NCI-H748 treated with DMSO at 0.1 percent for 48 hours (cell line): Measurements from ENCODE around the gene CAMSAP1.
"Not testable (repeated sequence)": the region's sequence is repeated elsewhere in the genome, so short reads cannot be mapped to it uniquely, and the experiment has no call there.

Experiments
- DNase-seq: peaks from one replicate; lab custom pipeline; 2025; lab: John Stamatoyannopoulos, UW

The CAMSAP1 gene

GRCh38 chr9:135921749-135922310 is 14.5 kb upstream of the CAMSAP1 start:
- no peak for DNase-seq

- DNase-seq: no peak
Measured at GRCh38 chr9:135920973-135921585, 13.7 kb upstream of the CAMSAP1 start.

- no peak for DNase-seq
Measured at GRCh38 chr9:135920256-135920930, 13.0 kb upstream of the CAMSAP1 start.

- DNase-seq: no peak
Measured at GRCh38 chr9:135919318-135919890, 12.1 kb upstream of the CAMSAP1 start.

DNA sequence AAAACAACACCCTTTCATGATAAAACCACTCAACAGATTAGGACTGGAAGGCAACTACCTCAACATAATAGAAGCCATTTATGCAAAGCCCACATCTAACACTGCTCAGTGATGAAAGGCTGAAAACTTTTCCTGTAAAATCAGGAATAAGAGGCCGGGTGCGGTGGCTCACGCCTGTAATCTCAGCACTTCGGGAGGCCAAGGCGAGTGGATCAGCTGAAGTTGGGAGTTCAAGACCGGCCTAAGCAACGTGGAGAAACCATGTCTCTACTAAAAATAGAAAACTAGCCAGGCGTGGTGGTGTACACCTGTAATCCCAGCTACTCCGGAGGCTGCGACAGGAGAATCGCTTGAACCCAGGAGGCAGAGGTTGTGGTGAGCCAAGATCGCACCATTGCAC is 8.9 kb upstream of the CAMSAP1 start:
- DNase-seq: not testable (repeated sequence)

DNA sequence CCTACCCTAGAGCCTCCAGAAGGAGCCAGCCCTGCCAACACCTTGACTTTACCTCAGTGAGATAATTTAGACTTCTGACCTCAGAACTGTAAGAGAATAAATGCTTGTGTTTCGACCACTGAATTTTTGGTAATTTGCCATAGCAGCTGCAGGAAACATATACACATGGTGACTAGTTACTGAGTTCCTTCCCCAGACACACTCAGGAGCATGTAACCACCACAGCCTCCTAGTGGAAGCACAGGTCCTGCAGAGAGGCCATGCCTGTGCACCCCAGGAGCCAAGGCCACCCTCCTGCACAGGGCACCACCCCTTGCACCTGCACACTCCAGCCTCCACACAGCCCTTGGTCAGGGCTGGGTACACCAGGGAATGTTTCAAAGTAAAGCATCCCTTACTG is 7.6 kb upstream of the CAMSAP1 start:
- DNase-seq: no peak

- DNase-seq: not testable (repeated sequence)
Measured at GRCh38 chr9:135911233-135911632, 3.9 kb upstream of the CAMSAP1 start.

DNA sequence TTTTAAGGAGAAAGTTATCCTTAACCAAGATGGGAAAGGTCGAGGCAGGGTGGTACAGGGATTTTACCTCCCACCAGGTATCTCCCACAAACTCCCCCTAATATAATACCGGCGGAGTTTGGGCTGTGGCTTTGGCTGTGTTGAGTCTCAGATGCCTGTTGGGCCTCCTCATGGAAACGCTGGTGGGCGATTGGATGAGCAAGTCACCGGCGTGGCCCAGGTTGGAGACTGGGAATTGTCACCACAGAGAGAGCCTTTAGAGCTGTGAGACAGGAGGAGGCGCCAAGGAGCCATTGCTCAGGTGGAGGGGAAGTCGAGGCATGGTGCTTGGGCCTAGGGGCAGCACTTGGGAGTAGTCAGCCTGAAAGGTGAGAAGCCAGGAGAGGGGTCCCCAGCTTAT is 3.4 kb upstream of the CAMSAP1 start:
- DNase-seq: no peak

DNA sequence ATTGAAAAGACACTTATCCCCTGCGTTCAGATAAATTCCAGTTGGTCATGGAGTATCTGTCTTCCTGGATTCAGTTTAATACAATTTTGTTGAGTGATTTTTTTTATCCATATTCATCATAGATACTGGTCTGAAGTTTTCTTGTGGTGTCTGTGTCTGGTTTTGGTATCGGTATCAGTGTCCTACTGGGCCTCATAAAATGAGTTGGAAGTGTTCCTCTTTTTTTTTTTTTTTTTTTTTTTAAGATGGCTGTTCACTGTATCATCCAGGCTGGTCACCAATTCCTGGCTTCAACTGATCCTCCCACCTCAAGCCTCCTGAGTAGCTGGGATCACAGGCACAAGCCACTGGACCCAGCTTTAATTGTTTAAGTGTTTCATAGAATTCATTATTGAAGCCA is 2.9 kb upstream of the CAMSAP1 start:
- no peak for DNase-seq

DNA sequence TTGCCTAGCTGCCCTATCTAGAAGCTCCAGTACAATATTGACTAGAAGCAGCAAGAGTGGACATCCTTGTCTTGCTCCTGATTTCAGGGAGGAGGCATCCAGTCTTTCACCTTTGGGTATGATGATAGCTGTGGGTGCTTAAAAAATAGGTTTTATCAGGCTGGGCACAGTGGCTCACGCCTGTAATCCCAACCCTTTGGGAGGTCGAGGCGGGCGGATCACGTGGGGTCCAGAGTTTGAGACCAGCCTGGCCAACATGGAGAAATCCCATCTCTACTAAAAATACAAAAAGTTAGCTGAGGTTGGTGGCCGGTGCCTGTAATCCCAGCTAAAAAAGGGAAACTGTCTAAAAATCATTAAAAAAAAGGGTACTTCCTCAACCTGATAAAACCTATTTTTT is 2.0 kb upstream of the CAMSAP1 start:
- DNase-seq: no peak

- DNase-seq: no peak
Measured at GRCh38 chr9:135908754-135909204, 1.4 kb upstream of the CAMSAP1 start.

GRCh38 chr9:135908093-135908753 is 877 bp upstream of the CAMSAP1 start:
- DNase-seq: no peak

DNA sequence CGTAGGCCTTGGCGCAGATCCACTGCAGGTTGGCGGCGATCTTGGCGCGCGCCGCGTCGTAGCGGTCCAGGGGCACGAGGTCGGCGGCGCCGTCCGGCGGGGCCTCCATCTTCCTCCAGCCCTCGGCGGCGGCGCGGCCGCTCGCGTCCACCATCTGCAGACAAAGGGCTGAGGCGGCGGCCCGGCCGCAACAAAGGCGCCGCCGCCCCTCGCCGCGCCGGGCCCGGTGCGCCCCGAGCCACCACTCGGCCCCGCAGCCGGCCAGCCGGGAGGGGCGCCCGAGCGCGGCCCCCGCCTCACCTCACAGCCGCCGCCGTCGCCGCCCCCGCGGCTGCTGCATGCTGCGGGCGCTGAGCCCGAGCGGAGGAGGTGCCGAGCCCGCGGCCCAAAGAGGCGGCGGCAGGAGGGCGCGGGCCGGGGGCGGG is 328 bp downstream of the CAMSAP1 start:
- DNase-seq: no peak

DNA sequence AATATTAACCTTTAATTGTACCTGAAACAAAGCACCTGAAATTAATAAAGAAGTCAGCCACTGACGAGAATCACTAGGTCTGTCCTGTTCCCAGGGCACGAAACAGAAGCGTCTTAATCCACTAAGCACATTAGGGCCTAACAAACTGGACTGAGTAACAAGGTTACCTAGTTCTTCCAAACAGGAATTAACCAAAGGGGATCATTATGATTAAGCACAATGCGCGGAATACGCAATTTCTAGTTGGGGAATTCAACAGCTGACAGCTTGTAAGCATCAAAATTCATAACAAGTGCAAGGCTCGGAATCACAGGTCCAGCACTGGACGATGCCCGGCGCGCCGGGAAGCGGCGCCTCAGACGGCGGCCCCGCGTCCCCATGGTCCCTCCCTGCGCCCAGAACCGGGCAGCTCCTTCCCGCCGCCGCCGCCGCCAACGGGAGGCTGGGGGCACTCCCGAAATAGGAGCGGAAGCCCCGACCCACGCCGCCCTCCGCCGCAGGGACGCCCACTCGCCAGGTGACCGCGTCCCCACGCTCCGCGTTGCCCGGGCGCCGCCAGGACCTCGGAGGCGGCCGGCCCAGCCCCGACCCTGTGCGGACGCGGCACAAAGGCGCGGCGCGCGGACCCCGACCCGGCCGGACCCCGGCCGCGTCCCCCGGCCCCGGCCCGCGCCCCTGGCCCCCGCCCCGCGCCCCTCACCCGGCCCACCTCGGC is 898 bp downstream of the CAMSAP1 start:
- DNase-seq: peak; percentile 25

DNA sequence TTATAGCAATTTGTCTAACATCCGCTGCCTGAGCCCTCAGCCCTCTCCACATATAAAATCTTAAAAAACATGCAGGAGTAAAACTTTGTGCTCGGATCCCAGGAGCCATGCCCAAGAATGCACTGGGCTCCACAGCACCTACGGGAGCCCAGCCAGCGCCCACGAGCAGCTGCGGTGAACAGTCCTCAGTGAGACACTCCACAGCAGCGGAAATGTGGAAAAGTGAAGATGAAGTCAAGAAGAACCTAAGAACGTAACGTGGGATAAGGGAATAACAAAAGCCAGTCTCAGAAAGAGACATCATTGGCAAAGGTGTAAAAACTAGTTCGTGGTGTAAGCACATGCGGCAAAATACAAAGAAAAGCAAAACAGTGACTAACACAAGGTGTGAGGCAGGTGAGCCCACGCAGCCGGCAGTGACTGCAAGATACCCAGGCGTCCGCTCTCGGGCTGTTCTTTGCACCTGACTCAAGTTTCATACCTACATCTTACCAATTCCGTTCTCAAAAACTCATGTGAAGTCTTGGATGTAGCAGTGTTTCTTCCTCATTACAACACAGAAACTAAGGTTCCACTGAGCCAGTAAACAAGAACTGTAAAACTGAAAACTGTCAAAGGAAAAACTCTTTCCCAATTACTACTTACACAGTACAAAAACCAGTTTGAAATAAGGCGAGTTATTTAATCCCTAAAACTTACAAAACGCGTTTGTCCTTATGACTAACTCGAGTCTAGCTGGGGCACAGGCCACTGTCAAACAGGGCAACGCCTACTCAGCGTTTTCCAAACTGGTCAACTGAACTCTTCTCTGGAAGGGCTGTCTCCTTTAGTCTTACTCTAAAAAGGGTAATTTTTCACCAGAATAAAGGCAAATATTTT is 1.7 kb downstream of the CAMSAP1 start:
- no peak for DNase-seq

DNA sequence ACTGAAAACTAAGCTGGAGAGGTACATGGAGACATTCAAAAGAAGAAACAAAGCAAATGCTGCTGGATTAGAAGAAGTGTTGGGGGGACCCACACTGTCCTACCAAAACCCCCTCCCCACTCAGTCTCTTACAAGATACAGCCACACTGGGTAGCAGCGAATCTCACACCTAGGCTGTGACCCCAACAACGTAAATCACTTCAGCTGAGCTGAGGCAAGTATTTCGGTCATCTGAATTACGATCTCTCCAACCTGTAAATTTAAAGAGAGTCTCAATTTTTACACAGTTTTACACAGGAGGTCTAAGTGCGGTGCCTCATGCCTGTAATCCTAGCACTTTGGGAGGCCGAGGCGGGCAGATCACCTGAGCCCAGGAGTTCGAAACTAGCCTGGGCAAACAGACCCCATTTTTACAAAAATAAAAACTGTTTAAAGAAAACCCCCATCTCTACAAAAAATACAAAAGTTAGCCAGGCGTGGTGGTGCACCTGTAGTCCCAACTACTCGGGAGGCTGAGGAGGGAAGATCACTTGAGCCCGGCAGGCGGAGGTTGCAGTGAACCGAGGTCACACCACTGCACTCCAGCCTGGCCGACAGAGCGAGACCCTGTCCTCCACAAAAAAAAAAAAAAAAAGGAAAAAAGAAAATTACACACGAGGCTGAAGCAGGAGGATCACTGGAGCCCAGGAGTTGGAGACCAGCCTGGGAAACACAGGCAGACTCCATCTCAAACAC is 3.4 kb downstream of the CAMSAP1 start:
- DNase-seq: no peak

DNA sequence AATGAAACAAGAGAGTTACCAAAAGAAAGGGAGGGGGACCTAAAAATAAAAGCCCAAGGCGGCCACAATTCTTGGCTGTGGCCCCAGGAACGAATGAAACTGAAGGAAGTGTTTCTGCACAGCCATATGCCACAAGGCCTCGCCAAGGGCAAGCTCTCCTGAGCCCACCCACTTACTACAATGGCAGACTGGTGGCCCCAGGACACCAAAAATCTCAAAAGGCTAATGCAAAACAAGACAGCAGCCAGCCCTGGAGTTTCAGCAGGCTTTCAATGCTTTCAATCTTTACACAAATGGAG is 4.0 kb downstream of the CAMSAP1 start:
- no peak for DNase-seq

GRCh38 chr9:135902655-135903357 is 4.5 kb downstream of the CAMSAP1 start:
- no peak for DNase-seq

DNA sequence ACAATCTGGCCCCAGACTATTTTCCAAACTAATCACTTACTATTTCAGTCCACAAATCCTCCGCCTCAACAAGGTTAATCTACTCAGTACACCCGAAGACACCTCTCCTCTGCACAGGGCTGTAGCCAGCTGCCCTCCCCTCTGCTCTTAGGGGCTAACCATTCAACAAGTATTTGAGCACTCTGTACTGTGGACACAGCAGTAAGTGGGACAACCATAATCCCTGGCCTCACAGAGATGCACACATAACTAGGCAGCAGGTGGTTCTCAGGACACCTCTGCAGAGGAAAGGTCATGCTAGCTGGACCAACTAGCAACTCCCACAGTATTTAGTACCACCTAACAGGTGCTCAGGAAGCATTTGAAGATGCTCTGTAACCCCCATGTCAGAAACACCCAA is 5.5 kb downstream of the CAMSAP1 start:
- DNase-seq: no peak
